GM12878 (cell line): ENCODE measurements around the gene TDRKH.

Experiments
- ATF2 ChIP-seq: IDR thresholded peaks from 2 replicates; pipeline ENCODE4 v1.6.1; 2012; ENCODE audit warnings: low read length, inconsistent platforms
- BHLHE40 ChIP-seq, 2 experiments: fragments of 450-650 bp in 1 of 2; IDR thresholded peaks; 2 replicates each; pipeline ENCODE4 v1.6.1; 2011 to 2017; ENCODE audit warnings: low read depth in 2 of 2, borderline replicate concordance in 1 of 2, improper control_type of control experiment in 1 of 2, low read length in 1 of 2, mild to moderate bottlenecking in 1 of 2
- CBX3 ChIP-seq: fragments of 200-600 bp; sonication (generic); IDR thresholded peaks from 2 replicates; pipeline ENCODE4 v1.6.1; 2016; ENCODE audit warnings: low read depth, borderline replicate concordance
- CEBPB ChIP-seq, 2 experiments: fragments of 150-350 bp in 1 of 2; IDR thresholded peaks; 2 replicates each; pipeline ENCODE4 v1.6.1; 2012 to 2014; ENCODE audit warnings: low read depth in 2 of 2, low read length in 2 of 2, borderline replicate concordance in 1 of 2, inconsistent platforms in 1 of 2
- ESRRA ChIP-seq: IDR thresholded peaks from 2 replicates; pipeline ENCODE4 v1.6.1; 2012; ENCODE audit warnings: mild to moderate bottlenecking, low read length, improper control_type of control experiment
- FOXM1 ChIP-seq: IDR thresholded peaks from 2 replicates; pipeline ENCODE4 v1.6.1; 2012; ENCODE audit warnings: low read depth, mild to moderate bottlenecking, inconsistent platforms, low read length, moderate library complexity
- HDAC2 ChIP-seq: fragments of 200-600 bp; sonication (generic); IDR thresholded peaks from 2 replicates; pipeline ENCODE4 v1.6.1; 2017
- IKZF1 ChIP-seq: fragments of 450-650 bp; conservative IDR thresholded peaks from 2 replicates; pipeline ENCODE4 v1.6.1; 2017; ENCODE audit warnings: antibody characterized with exemption, mild to moderate bottlenecking
- KAT2A ChIP-seq: conservative IDR thresholded peaks from 2 replicates; pipeline ENCODE4 v1.6.1; 2011; ENCODE audit warnings: low read depth, low read length; ENCODE audit not compliant: control insufficient read depth
- POLR2A ChIP-seq: IDR thresholded peaks from 2 replicates; pipeline ENCODE4 v1.6.1; 2011; ENCODE audit warnings: low read depth, mild to moderate bottlenecking, low read length
- POLR2AphosphoS5 ChIP-seq: IDR thresholded peaks from 2 replicates; pipeline ENCODE4 v1.6.1; 2011; ENCODE audit warnings: mild to moderate bottlenecking, low read length, inconsistent platforms
- RAD51 ChIP-seq: fragments of 450-650 bp; IDR thresholded peaks from 2 replicates; pipeline ENCODE4 v1.6.1; 2016; ENCODE audit warnings: moderate library complexity, mild to moderate bottlenecking, inconsistent platforms
- YBX1 ChIP-seq: fragments of 450-650 bp; IDR thresholded peaks from 2 replicates; pipeline ENCODE4 v1.6.1; 2016; ENCODE audit warnings: antibody characterized with exemption
- TF ChIP-seq, protein P1 (sequence below), 3 experiments: IDR thresholded peaks in 2 of 3; conservative IDR thresholded peaks in 1 of 3; 2 replicates each; pipeline ENCODE4 v1.5.1; 2011; ENCODE audit warnings: low read depth in 3 of 3, low read length in 3 of 3, mild to moderate bottlenecking in 3 of 3, control low read depth in 2 of 3, moderate library complexity in 2 of 3, inconsistent platforms in 1 of 3, mixed read lengths in 1 of 3; ENCODE audit not compliant: control insufficient read depth in 2 of 3, insufficient read depth in 1 of 3; ENCODE audit errors: extremely low read depth in 1 of 3

GRCh38 chr1:151825204-151825603 lies 34.9 kb upstream of the TDRKH start:
- TF ChIP-seq, protein P1, sequence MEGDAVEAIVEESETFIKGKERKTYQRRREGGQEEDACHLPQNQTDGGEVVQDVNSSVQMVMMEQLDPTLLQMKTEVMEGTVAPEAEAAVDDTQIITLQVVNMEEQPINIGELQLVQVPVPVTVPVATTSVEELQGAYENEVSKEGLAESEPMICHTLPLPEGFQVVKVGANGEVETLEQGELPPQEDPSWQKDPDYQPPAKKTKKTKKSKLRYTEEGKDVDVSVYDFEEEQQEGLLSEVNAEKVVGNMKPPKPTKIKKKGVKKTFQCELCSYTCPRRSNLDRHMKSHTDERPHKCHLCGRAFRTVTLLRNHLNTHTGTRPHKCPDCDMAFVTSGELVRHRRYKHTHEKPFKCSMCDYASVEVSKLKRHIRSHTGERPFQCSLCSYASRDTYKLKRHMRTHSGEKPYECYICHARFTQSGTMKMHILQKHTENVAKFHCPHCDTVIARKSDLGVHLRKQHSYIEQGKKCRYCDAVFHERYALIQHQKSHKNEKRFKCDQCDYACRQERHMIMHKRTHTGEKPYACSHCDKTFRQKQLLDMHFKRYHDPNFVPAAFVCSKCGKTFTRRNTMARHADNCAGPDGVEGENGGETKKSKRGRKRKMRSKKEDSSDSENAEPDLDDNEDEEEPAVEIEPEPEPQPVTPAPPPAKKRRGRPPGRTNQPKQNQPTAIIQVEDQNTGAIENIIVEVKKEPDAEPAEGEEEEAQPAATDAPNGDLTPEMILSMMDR (IDR thresholded peaks at IDR 0.05 in 2 of 3, conservative IDR thresholded peaks at IDR 0.05 in 1 of 3; ENCODE audit: control insufficient read depth in 2 of 3, extremely low read depth in 1 of 3, insufficient read depth in 1 of 3, low read depth in 3 of 3, low read length in 3 of 3), result no peak
- no peak for TF ChIP-seq FOXM1
- TF ChIP-seq ATF2, result no peak
- TF ChIP-seq POLR2A, result no peak
- no peak for TF ChIP-seq BHLHE40 (IDR thresholded peaks at IDR 0.05; ENCODE audit: borderline replicate concordance in 1 of 2, low read depth in 2 of 2, low read length in 1 of 2)
- no peak for TF ChIP-seq CEBPB (IDR thresholded peaks at IDR 0.05; ENCODE audit: borderline replicate concordance in 1 of 2, low read depth in 2 of 2, low read length in 2 of 2)
- no peak for TF ChIP-seq IKZF1
- TF ChIP-seq HDAC2, result no peak
- TF ChIP-seq CBX3, result no peak
- TF ChIP-seq KAT2A, result no peak
- no peak for TF ChIP-seq POLR2AphosphoS5
- no peak for TF ChIP-seq RAD51
- no peak for TF ChIP-seq ESRRA
- no peak for TF ChIP-seq YBX1
